ENCODE data around the gene ZBTB26. TPM values are rescaled to one million over a fixed set of nuclear protein-coding genes. Genes with fewer than 3 reads are reported as not detected.
"Not testable (repeated sequence)": the region's sequence is repeated elsewhere in the genome, so short reads cannot be mapped to it uniquely, and the experiment has no call there.

Gene ZBTB26
- total and polyA plus RNA-seq, 5 donors: 2.3 to 5.8 (median 4.9) TPM

- Histone ChIP-seq H3K4me3 (ENCODE audit: low read length) (no peak overlapping the region), H3K27me3 (ENCODE audit: control insufficient read depth, insufficient read depth) (no peaks in the 10 kb centered on the region), H3K9me3 (ENCODE audit: control insufficient read depth, low read length) (no peaks in the 10 kb centered on the region), H3K27ac (ENCODE audit: low read length) (no peak overlapping the region), H3K4me1 (ENCODE audit: control insufficient read depth, insufficient read depth, low read length) (no peaks in the 10 kb centered on the region)
- DNase-seq (no peak), ATAC-seq (no peak)
- 92% methylated on average over 2 of the region's 2 CpGs for WGBS
- intact Hi-C loops (cut with DNase I): no loop called here
Measured at GRCh38 chr9:122883125-122883524, 48.2 kb downstream of the ZBTB26 start.

- DNase-seq (no peak), ATAC-seq (no peak)
- no peak overlapping the region for H3K4me3 ChIP-seq (ENCODE audit: low read length)
- intact Hi-C loops (cut with DNase I): no loop called here
- H3K9me3 ChIP-seq (ENCODE audit: control insufficient read depth, low read length): no peaks in the 10 kb centered on the region
- no peaks in the 10 kb centered on the region for H3K4me1 ChIP-seq (ENCODE audit: control insufficient read depth, insufficient read depth, low read length)
- H3K27me3 ChIP-seq (ENCODE audit: control insufficient read depth, insufficient read depth): no peaks in the 10 kb centered on the region
- WGBS: 77% methylated on average over 2 of the region's 2 CpGs
- no peak overlapping the region for H3K27ac ChIP-seq (ENCODE audit: low read length)
Measured at GRCh38 chr9:122879443-122879842, 51.9 kb downstream of the ZBTB26 start.

- Histone ChIP-seq H3K27me3 (ENCODE audit: control insufficient read depth, insufficient read depth) (no peaks in the 10 kb centered on the region), H3K4me1 (ENCODE audit: control insufficient read depth, insufficient read depth, low read length) (no peaks in the 10 kb centered on the region), H3K9me3 (ENCODE audit: control insufficient read depth, low read length) (no peaks in the 10 kb centered on the region), H3K27ac (ENCODE audit: low read length) (no peak overlapping the region), H3K4me3 (ENCODE audit: low read length) (no peak overlapping the region)
- DNase-seq (no peak), ATAC-seq (no peak)
- intact Hi-C loops (cut with DNase I): no loop called here
- 86% methylated on average over 1 of the region's 1 CpG for WGBS
Measured at GRCh38 chr9:122875523-122875922, 55.8 kb downstream of the ZBTB26 start.

GRCh38 chr9:122867276-122867675, 64.0 kb downstream of the ZBTB26 start:
- 98% methylated on average over 8 of the region's 27 CpGs for WGBS
- intact Hi-C loops (cut with DNase I); H3K9me3 ChIP-seq (ENCODE audit: control insufficient read depth, low read length); H3K4me1 ChIP-seq (ENCODE audit: control insufficient read depth, insufficient read depth, low read length); ATAC-seq; H3K27me3 ChIP-seq (ENCODE audit: control insufficient read depth, insufficient read depth); H3K27ac ChIP-seq (ENCODE audit: low read length); DNase-seq; H3K4me3 ChIP-seq (ENCODE audit: low read length): not testable (repeated sequence)

GRCh38 chr9:122866079-122866478, 65.2 kb downstream of the ZBTB26 start:
- H3K4me3 ChIP-seq (ENCODE audit: low read length): no peak overlapping the region
- DNase-seq: no peak
- ATAC-seq: no peak
- no peaks in the 10 kb centered on the region for H3K4me1 ChIP-seq (ENCODE audit: control insufficient read depth, insufficient read depth, low read length)
- no peak overlapping the region for H3K27ac ChIP-seq (ENCODE audit: low read length)
- WGBS: 83% methylated on average over 1 of the region's 5 CpGs
- no peaks in the 10 kb centered on the region for H3K9me3 ChIP-seq (ENCODE audit: control insufficient read depth, low read length)
- intact Hi-C loops (cut with DNase I): no loop called here
- no peaks in the 10 kb centered on the region for H3K27me3 ChIP-seq (ENCODE audit: control insufficient read depth, insufficient read depth)

Other genes starting within 250 kb of the ZBTB26 start
- not detected for gene OR1L4, start 207.5 kb downstream of the ZBTB26 start, total RNA-seq
- not detected for gene OR1L4, start 207.5 kb downstream of the ZBTB26 start, polyA plus RNA-seq
- not detected for gene OR1L6, start 189.2 kb downstream of the ZBTB26 start, total RNA-seq
- not detected for gene OR1L6, start 189.2 kb downstream of the ZBTB26 start, polyA plus RNA-seq
- not detected for gene OR5C1, start 142.6 kb downstream of the ZBTB26 start, total RNA-seq
- not detected for gene OR5C1, start 142.6 kb downstream of the ZBTB26 start, polyA plus RNA-seq
- not detected for gene OR1K1, start 131.4 kb downstream of the ZBTB26 start, total RNA-seq
- not detected for gene OR1K1, start 131.4 kb downstream of the ZBTB26 start, polyA plus RNA-seq
- 10 to 100 TPM in 2 of 4 donors, 1 to 10 TPM in 2; 8.6 to 11.6 (median 10.4) TPM for gene PDCL, start 102.9 kb downstream of the ZBTB26 start, total RNA-seq
- gene PDCL, start 102.9 kb downstream of the ZBTB26 start, polyA plus RNA-seq: 6.4 TPM
- gene RC3H2, start 26.2 kb downstream of the ZBTB26 start, total RNA-seq: 10 to 100 TPM; 38.2 to 42.1 (median 40.0) TPM
- gene RC3H2, start 26.2 kb downstream of the ZBTB26 start, polyA plus RNA-seq: 11.5 TPM
- gene ZBTB6, start 18.2 kb downstream of the ZBTB26 start, total RNA-seq: 1 to 10 TPM; 6.6 to 7.0 (median 6.8) TPM
- 2.9 TPM for gene ZBTB6, start 18.2 kb downstream of the ZBTB26 start, polyA plus RNA-seq
- gene RABGAP1, start 9.5 kb upstream of the ZBTB26 start, total RNA-seq: 10 to 100 TPM; 45.3 to 56.7 (median 51.3) TPM
- 15.2 TPM for gene RABGAP1, start 9.5 kb upstream of the ZBTB26 start, polyA plus RNA-seq
- gene GPR21, start 102.2 kb upstream of the ZBTB26 start, total RNA-seq: 1 to 10 TPM in 2 of 4 donors, under 1 TPM in 1, not detected in 1; 0.82 to 1.1 (median 1.0) TPM
- 0.36 TPM for gene GPR21, start 102.2 kb upstream of the ZBTB26 start, polyA plus RNA-seq